GM19351 (cell line): ENCODE data around the gene POC1A.
"Not testable (repeated sequence)": the region's sequence is repeated elsewhere in the genome, so short reads cannot be mapped to it uniquely, and the experiment has no call there.

ENCODE experiments used
- ATAC-seq: cut with Tn5 transposase; IDR thresholded peaks from one replicate; pipeline ENCODE4 v1.9.1; 2021; ENCODE audit warnings: mild to moderate bottlenecking, moderate library complexity; ENCODE audit not compliant: unreplicated experiment

POC1A gene

DNA sequence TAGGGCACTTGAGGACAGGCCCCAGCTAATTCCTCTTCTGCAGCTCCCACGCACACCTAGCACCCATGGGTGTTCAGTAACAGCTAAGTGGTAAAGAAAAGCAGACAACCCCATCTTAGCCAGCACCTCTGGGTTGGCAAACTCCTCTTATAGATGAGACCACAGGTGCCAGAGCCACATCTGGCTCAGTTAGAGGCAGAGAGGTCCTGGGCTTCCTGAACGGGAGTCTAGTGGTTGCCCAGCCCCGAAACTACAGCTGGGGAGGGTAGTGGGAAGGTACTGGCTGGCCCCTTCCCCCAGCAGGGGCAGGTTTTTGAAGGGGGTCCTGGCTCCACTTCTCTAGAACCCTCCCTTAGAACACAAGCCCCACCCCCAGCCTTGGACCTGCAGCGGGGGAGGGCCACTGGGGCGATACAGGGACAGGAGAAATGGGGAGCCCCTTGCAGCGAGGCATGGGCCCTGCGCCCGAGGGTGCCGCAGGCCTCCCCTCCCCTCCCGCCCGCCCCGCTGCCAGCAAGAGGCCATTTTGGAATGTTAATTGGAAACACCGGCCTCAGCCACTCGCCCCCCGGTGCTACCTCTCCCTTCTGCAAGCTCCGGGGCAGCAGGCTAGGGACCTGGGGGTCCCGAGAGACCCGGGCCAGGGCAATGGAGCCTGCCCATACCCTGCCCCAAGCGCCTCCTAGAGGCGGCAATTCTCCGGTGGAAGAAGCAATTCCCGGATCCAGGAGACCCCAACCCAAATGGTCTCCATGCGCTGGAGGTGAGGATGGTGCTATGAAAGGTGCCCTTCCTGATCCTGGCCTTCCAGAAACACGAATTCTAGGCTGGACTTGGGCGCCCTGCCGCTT lies 99.3 kb downstream of the POC1A start:
- no peak for ATAC-seq

- no peak for ATAC-seq
Observed at GRCh38 chr3:52053307-52054304, 100.6 kb downstream of the POC1A start.

DNA sequence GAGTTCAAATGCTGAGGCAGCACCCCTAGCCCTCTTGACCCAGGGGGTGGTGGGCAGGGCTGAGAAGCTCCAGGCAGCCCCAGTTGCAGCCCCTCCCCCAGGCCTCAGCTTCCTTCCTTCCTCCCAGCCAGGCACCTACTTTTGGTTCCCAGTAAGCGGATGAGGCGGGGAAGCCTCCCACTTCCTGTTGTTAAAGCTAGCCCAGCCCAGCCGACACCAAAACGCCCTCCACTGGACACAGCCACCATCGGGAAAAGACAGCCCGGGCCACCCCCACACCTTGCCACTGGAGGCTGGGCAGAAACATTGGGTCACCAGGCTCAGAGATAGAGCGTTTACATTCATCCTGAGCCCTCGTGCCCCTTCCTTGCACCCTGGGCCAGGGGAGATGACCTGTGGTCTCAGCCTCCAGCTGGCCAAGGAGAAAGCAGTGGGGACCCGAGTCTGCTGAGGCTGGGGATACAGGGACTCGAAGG lies 101.4 kb downstream of the POC1A start:
- no peak for ATAC-seq

DNA sequence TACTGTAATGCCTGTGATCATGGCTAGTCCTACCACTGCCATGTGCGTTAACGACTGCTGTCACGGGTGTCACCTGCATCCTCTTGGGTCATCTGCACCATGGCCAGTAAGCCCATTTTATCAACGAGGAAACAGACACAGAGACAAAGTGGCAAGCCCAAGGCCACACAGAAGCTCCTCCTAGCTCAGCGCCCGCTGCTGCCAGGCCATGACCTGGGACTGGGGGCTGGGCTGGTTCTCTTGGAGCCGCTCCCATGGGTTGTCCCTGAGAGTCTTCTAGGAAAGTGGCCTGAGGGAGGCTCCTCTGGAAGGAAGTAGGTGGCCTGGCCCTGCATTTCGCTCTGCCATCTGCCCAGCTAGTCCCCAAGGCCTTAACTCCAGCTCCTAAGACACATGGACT lies 102.8 kb downstream of the POC1A start:
- no peak for ATAC-seq

DNA sequence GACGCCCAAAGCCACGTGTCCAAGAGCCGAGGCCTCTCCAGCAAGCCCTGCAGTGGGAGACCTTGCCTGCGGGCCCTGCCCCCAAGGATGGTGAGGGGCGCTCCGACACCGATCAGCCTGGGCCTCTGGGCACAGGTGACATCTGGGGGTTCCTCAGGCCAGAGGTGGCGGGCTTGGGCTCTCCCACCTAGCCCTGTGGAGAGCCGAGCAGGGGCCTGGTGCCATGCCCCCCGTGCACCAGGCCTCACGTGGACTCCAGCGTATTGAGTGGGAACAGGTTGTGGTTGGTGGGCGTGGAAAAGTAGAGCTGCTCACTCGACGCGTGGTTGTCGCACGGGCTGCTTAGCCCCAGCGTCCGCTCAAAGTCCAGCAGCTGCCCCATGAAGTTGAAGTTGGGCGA lies 103.7 kb downstream of the POC1A start:
- ATAC-seq, result no peak

GRCh38 chr3:52049503-52049902 lies 104.7 kb downstream of the POC1A start:
- no peak for ATAC-seq

DNA sequence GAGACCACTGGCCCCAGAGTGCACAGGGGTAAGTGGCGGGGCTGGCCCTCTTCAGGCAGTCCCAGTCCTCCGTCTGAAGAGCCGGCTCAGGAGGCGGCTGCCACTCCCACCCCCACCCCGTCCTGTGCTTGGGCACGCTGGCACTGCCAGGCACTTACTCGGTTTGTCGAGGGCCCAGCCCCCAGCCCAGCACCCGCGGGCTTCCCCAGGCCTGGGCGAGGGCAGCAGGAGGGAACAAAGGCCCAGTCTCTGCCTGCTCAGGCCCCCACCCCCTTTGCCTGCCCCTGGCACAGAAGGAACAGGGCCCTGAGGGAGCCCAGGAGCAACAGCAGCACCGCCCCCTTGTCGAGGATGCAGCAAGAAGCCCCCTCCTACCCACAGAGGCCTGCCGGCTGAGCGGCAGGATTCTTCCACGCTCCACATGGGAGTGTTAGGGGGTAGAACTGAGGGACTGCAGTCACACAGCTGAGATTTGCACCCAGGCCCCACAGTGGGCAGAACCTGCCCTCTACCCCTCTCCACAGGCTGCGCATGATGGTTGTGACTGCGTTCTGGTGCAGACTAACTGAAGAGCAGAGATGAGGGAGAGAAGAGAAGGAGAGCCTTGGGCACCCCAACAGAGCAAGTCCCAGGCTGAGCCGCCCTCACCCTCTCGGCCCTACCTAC lies 106.8 kb downstream of the POC1A start:
- ATAC-seq, result no peak

DNA sequence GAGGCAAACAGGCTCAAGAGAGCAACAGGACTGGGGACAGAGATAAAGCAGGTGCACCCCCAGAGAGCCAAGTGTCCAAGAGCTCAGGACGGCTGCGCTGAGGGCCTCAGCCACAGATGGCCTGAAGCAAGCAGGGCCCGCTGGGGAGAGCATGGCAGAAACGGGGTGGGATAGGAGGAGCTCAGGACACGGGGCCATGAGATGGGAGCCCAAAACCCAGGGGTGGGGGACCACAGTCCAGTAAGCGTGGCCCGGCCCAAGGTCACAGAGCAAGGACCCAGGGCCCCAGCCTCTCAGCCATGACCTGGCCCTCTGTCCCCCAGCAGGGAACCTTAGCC lies 107.4 kb downstream of the POC1A start:
- no peak for ATAC-seq

- ATAC-seq, result no peak
Observed at GRCh38 chr3:52046186-52046901, 107.9 kb downstream of the POC1A start.

DNA sequence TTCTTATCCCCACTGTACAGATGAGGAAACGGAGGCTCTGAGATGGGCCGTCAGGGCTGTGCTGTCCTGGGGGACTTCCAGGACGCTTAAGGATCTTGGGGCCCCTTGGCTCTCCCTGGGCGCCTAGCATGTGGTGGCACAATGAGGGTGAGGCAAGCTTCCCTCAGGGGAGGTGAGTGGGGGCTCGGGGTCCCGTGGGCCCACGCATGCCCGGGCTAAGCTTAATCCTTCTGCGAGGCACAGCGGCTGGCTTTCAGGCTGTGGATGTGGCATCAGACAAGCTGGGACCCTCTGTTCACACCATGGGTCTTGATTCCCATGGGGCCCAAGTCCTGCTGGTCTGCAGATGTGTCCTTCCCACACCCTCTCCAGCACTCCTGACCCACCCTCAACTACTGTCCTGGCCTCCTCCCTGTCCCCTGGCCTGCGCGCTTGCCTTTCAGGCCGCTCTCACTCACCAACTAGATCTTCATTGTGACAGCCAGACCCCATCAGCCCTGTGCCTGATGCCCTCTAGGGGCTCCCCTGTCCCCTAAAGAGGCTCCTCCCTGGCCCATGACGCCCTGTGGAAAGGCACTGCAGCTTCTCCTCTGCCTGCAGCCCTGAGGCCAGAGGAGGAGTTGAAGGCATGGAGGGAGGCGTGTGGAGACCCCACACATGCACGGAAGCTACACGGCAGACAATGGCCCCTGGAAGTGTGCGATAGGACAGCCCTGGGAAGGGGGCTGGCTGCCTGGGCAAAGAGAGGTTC lies 109.2 kb downstream of the POC1A start:
- no peak for ATAC-seq

DNA sequence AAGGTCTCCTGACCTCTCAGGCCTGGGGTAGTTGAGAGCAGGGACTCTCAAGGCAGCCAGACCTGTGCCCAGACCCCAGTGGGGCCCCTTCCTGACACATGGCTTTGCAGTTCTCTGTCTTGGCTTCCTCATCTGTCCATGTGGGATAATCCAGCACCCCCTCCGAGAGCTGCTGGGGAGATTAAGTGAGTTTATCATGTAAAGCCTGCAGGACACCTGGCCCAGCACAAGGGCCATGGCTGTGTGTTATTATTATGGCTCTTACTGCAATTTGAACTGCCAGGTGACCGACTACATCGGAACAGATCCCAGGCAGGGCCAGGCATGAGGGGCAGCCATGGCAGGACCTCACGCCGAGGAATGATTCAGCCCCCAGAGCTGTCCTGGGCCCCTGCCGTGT lies 110.5 kb downstream of the POC1A start:
- ATAC-seq, result no peak

DNA sequence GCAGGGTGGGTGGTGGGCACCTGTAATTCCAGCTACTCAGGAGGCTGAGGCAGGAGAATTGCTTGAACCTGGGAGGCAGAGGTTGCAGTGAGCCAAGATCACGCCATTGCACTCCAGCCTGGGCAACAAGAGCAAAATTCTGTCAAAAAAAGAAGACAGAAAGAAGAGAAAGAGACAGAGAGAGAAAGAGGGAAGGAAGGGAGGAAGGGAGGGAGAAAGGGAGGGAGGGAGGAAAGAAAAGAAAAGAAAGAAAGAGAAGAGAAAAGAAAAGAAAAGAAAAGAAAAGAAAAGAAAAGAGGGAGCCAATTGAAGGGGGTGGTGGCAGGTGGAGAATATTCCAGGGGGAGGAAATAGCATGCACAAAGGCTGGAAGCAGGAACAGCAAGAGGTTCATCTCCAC lies 111.2 kb downstream of the POC1A start:
- ATAC-seq, result not testable (repeated sequence)

GRCh38 chr3:52041118-52041731 lies 113.0 kb downstream of the POC1A start:
- ATAC-seq, result no peak

GRCh38 chr3:52040600-52040999 lies 113.6 kb downstream of the POC1A start:
- no peak for ATAC-seq

DNA sequence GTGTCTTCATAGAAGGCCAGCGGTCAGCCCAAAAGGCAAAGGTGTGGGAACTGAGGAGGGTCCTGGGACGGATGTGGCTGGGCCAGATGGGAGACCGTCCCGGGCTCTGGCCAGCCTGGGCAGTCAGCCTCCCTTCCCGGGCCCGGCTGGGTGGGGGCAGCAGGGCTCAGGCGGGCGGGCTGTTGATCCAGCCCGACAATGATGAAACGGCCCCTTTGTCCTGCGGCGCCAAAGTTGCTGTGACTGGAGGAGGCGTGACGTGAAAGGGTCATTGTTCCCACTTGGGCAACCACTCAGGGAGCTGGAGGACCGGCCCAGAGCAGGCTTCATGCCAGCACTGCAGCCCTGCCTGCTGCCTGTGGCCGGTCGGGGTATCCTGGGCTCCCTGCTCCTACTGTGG lies 114.4 kb downstream of the POC1A start:
- ATAC-seq, result no peak

GRCh38 chr3:52039426-52039825 lies 114.8 kb downstream of the POC1A start:
- no peak for ATAC-seq

DNA sequence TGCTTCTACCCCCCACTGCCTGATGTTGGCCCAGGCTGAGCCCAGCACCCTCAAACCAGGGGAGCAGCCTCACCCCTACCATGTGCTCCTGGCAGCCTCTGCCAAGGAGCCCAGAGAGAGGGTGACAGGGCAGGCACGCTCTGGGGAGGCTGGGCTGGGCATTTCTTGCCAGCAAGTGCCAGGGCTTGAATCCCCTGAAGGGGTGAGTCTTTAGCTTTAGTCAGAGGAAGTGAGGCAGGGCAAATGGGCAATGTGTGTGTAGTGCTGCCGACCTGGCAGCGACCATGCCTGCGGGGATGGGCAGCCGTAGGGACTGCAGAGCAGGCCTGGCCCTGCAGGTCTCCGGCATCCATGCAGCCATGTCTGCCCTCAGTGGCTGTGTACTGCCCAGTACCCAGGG lies 116.0 kb downstream of the POC1A start:
- no peak for ATAC-seq

DNA sequence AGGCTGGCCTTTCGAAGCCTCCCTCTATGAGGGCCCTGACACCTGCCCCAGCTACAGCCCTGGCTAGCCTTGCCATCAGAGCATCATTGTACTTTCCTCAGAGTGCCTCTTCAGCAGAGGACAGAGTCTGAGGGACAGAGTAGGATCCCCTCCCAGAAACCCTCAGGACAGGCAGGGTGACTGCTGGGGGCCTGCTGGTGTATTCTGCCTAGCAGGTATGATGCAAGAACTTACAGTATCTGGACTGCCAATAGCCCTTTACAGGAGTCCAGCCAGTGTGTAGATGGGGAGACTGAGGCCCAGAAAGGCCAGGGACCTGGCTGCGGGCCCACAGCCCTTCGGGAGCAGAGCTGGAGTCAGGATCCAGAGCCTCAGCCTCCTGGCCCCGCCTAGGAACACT lies 116.9 kb downstream of the POC1A start:
- ATAC-seq, result no peak

- ATAC-seq, result no peak
Observed at GRCh38 chr3:52036829-52037228, 117.4 kb downstream of the POC1A start.
